IMR-90 (cell line): ENCODE results near the gene SCAMP2. TPM values are rescaled to one million over a fixed set of nuclear protein-coding genes. Genes with fewer than 3 reads are reported as not detected.
A peak's percentile ranks its signal among the peaks of the same experiment; 100 is the strongest.

Experiments used
- ATAC-seq: fragments of 200-7000 bp; cut with Tn5 transposase; 2 replicates; pipeline ENCODE4 v1.9.1; 2020; ENCODE audit warnings: low read depth, mild to moderate bottlenecking, moderate library complexity
- BruUV-seq: library from RNA; stranded (reverse); fragments of 400-500 nt; replicated peaks from 2 replicates; lab custom pipeline; 2021; lab: Mats Ljungman, UMichigan
- CTCF ChIA-PET: fragments of 300-600 bp; formaldehyde crosslinking; extraction: SDS; loops from one replicate; lab custom pipeline; 2021; ENCODE audit warnings: antibody characterized with exemption; lab: Yijun Ruan, JAX
- POLR2A ChIA-PET: fragments of 300-600 bp; sonication (Branson Sonifier 250); formaldehyde crosslinking; loops from one replicate; lab custom pipeline; 2022; ENCODE audit warnings: antibody characterized with exemption; ENCODE audit not compliant: unreplicated experiment; lab: Charles Lee
- DNase-seq: peaks from one replicate; pipeline ENCODE4 v3.0.0; 2013
- H2AFZ ChIP-seq: replicated peaks from 2 replicates; pipeline ENCODE3; 2013; ENCODE audit warnings: low read length, mild to moderate bottlenecking; ENCODE audit not compliant: poor library complexity
- H2AK5ac ChIP-seq: 2 replicates; pipeline ENCODE4 v1.6.1; 2013; ENCODE audit warnings: low read depth, low read length, inconsistent platforms
- H2AK9ac ChIP-seq: replicated peaks from 2 replicates; pipeline ENCODE3; 2013; ENCODE audit warnings: mild to moderate bottlenecking, low read depth, low read length, moderate library complexity; ENCODE audit not compliant: poor library complexity
- H2BK120ac ChIP-seq: 2 replicates; pipeline ENCODE4 v1.6.1; 2013; ENCODE audit warnings: low read depth, low read length, inconsistent platforms
- H2BK15ac ChIP-seq: 3 replicates; pipeline ENCODE4 v1.6.1; 2013; ENCODE audit warnings: low read depth, low read length, inconsistent platforms
- H2BK20ac ChIP-seq: 2 replicates; pipeline ENCODE4 v1.6.1; 2013; ENCODE audit warnings: low read depth, mild to moderate bottlenecking, inconsistent platforms, low read length, moderate library complexity
- H2BK5ac ChIP-seq: 2 replicates; pipeline ENCODE4 v1.6.1; 2013; ENCODE audit warnings: mild to moderate bottlenecking, low read depth, low read length, inconsistent platforms; ENCODE audit not compliant: poor library complexity, severe bottlenecking
- H3K14ac ChIP-seq: replicated peaks from 2 replicates; pipeline ENCODE4 v1.6.1; 2013; ENCODE audit warnings: low read depth, low read length, inconsistent platforms
- H3K18ac ChIP-seq: 2 replicates; pipeline ENCODE4 v1.6.1; 2013; ENCODE audit warnings: low read depth, low read length, control low read depth
- H3K23ac ChIP-seq: 2 replicates; pipeline ENCODE4 v1.6.1; 2013; ENCODE audit warnings: low read depth, low read length, inconsistent platforms
- H3K27ac ChIP-seq: 2 replicates; pipeline ENCODE4 v1.5.1; 2013; ENCODE audit warnings: mild to moderate bottlenecking, control low read depth, low read length; ENCODE audit not compliant: insufficient read depth
- H3K27me3 ChIP-seq: 2 replicates; pipeline ENCODE4 v1.6.1; 2013; ENCODE audit warnings: low read length; ENCODE audit not compliant: control insufficient read depth, insufficient read depth
- H3K36me3 ChIP-seq: 2 replicates; pipeline ENCODE4 v1.6.1; 2013; ENCODE audit warnings: low read length, mixed read lengths; ENCODE audit not compliant: control insufficient read depth, insufficient read depth
- H3K4ac ChIP-seq: 2 replicates; pipeline ENCODE4 v1.6.1; 2013; ENCODE audit warnings: low read depth, low read length, inconsistent platforms
- H3K4me1 ChIP-seq: 2 replicates; pipeline ENCODE4 v1.6.1; 2013; ENCODE audit warnings: low read length, mixed read lengths; ENCODE audit not compliant: control insufficient read depth, insufficient read depth
- H3K4me2 ChIP-seq: 2 replicates; pipeline ENCODE4 v1.6.1; 2013; ENCODE audit warnings: low read depth, mild to moderate bottlenecking, control low read depth, low read length, moderate library complexity
- H3K4me3 ChIP-seq: 2 replicates; pipeline ENCODE4 v1.5.1; 2013; ENCODE audit warnings: low read depth, mild to moderate bottlenecking, control low read depth, low read length, moderate library complexity; ENCODE audit not compliant: insufficient read depth
- H3K56ac ChIP-seq: 2 replicates; pipeline ENCODE4 v1.6.1; 2013; ENCODE audit warnings: low read length, inconsistent platforms; ENCODE audit not compliant: insufficient read depth; ENCODE audit errors: extremely low read depth
- H3K79me1 ChIP-seq, 2 experiments: 2 replicates each; pipeline ENCODE4 v1.6.1; 2013; ENCODE audit warnings: low read length in 2 of 2, inconsistent platforms in 1 of 2, low read depth in 1 of 2
- H3K9ac ChIP-seq: 2 replicates; pipeline ENCODE4 v1.6.1; 2013; ENCODE audit warnings: low read depth, low read length, control low read depth
- H3K9me1 ChIP-seq: 2 replicates; pipeline ENCODE4 v1.6.1; 2013; ENCODE audit warnings: low read length, inconsistent platforms; ENCODE audit not compliant: insufficient read depth
- H3K9me3 ChIP-seq: 2 replicates; pipeline ENCODE4 v1.6.1; 2013; ENCODE audit warnings: low read length; ENCODE audit not compliant: control insufficient read depth, insufficient read depth
- H4K20me1 ChIP-seq: 2 replicates; pipeline ENCODE4 v1.6.1; 2013; ENCODE audit warnings: low read length, inconsistent platforms; ENCODE audit not compliant: insufficient read depth
- H4K5ac ChIP-seq: 2 replicates; pipeline ENCODE4 v1.6.1; 2013; ENCODE audit warnings: mild to moderate bottlenecking, low read depth, low read length, control low read depth
- H4K8ac ChIP-seq, 2 experiments: 2 replicates each; pipeline ENCODE4 v1.6.1; 2013; ENCODE audit warnings: low read depth in 2 of 2, low read length in 2 of 2, control low read depth in 1 of 2, inconsistent platforms in 1 of 2
- H4K91ac ChIP-seq: 2 replicates; pipeline ENCODE4 v1.6.1; 2013; ENCODE audit warnings: low read depth, low read length, inconsistent platforms; ENCODE audit not compliant: insufficient read depth
- MXI1 ChIP-seq: IDR thresholded peaks from 2 replicates; pipeline ENCODE4 v1.6.1; 2012; ENCODE audit warnings: low read depth, mild to moderate bottlenecking, low read length, moderate library complexity, borderline replicate concordance
- WGBS, 2 experiments: methylation state at CpG; one replicate each; pipeline versions ENCODE4 v1.1.5 to v1.1.7; 2013; ENCODE audit warnings: missing lambda C conversion rate in 2 of 2; ENCODE audit not compliant: insufficient read length in 1 of 2; ENCODE audit errors: extremely low coverage in 2 of 2; 5-methylcytosine and 5-hydroxymethylcytosine counted together
- dilution Hi-C: fragments of 300-500 bp; cut with HindIII; formaldehyde crosslinking; loops from one replicate; pipeline ENCODE4 v1.14.3; 2018; ENCODE audit warnings: low sequenced_read_pairs; ENCODE audit not compliant: unreplicated experiment
- in situ Hi-C: fragments of 300-500 bp; cut with MboI; formaldehyde crosslinking; loops from 3 replicates; pipeline ENCODE4 v1.14.3; 2019; ENCODE audit warnings: low sequenced_read_pairs, inconsistent platforms, mixed read lengths
- intact Hi-C: fragments of 100-400 bp; cut with micrococcal nuclease; formaldehyde crosslinking; loops from 2 replicates; pipeline ENCODE4 v1.10.0; 2022
- polyA plus RNA-seq, 3 experiments: library from polyadenylated mRNA; depleted of rRNA; stranded (reverse); fragments of >200 nt; gene quantifications; 2 replicates each; pipeline ENCODE4 v1.2.3, GENCODE V29; 2012; ENCODE audit warnings: low replicate concordance in 1 of 3
- total RNA-seq: library from RNA; depleted of rRNA; stranded (reverse); fragments of >200 nt; gene quantifications from 2 replicates; pipeline ENCODE4 v1.2.3, GENCODE V29; 2012

Gene SCAMP2
- total and polyA plus RNA-seq, 2 of the 4 experiments (the other 2 are of a cell fraction): 25.8 to 111 TPM

DNA sequence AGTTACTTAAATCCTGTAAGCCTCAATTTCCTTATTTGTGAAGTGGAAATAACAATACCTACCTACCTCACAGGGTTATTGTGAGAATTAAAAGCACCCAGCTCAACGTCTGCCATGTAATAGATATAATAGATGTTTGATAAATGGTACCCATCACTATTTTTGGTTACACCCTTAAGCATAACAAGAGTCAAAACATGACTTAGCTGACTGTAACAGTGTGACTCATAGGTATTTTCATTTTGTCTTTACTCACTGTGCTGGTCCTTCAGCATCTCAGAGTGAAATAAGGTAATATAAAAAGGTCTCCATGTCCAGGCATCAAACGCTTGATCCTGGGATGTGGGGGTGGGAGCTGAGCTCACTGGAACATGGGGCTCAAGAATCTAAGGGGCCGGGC is 43.7 kb downstream of the SCAMP2 start:
- BruUV-seq: no TSS peak
- H3K14ac ChIP-seq: no peak overlapping the region
- peaks cover 41% of the 10 kb centered on the region for H3K27me3 ChIP-seq
- no peak overlapping the region for H3K18ac ChIP-seq
- H3K23ac ChIP-seq: no peak overlapping the region
- peak; percentile 22 for DNase-seq
- H3K27ac ChIP-seq: no peak overlapping the region
- TF ChIP-seq MXI1: no peak
- no peak overlapping the region for H4K5ac ChIP-seq
- no peak overlapping the region for H3K56ac ChIP-seq
- no peaks in the 10 kb centered on the region for H3K36me3 ChIP-seq
- H2AK5ac ChIP-seq: no peak overlapping the region
- H4K8ac ChIP-seq: no peak overlapping the region
- dilution Hi-C loops: no loop called here
- ChIA-PET POLR2A (no interaction called here), CTCF (interaction anchor here (1.1 kb wide), 1 partner anchor 11 kb away, joined by 8 read pairs; no protein-coding TSS in a partner anchor)
- no peak overlapping the region for H2AK9ac ChIP-seq
- H3K4me1 ChIP-seq: no peaks in the 10 kb centered on the region
- no peaks in the 10 kb centered on the region for H3K9me3 ChIP-seq
- no peak overlapping the region for H3K9ac ChIP-seq
- H2BK20ac ChIP-seq: no peak overlapping the region
- H3K79me1 ChIP-seq: no peaks in the 10 kb centered on the region
- H3K4me3 ChIP-seq: no peak overlapping the region
- in situ Hi-C loops: no loop called here
- no CpG with 5 or more reads among the region's 3 CpGs for WGBS, 2 experiments
- H3K4me2 ChIP-seq: no peak overlapping the region
- H2BK5ac ChIP-seq: no peak overlapping the region
- intact Hi-C loops: no loop called here
- no peak overlapping the region for H2BK120ac ChIP-seq
- H2BK15ac ChIP-seq: no peak overlapping the region
- no peaks in the 10 kb centered on the region for H3K9me1 ChIP-seq
- ATAC-seq: no peak
- no peak overlapping the region for H2AFZ ChIP-seq
- H3K4ac ChIP-seq: no peak overlapping the region
- H4K20me1 ChIP-seq: no peaks in the 10 kb centered on the region; the same call in 1 of the 2 replicates
- H4K91ac ChIP-seq: no peak overlapping the region
